Measurements from ENCODE around the gene OGDHL.
"Not testable (repeated sequence)": the region's sequence is repeated elsewhere in the genome, so short reads cannot be mapped to it uniquely, and the experiment has no call there.

The OGDHL gene

GRCh38 chr10:49761789-49762565 lies at the start of gene OGDHL:
OGDHL (minus strand) TSS chr10:49762323; CDS start chr10:49758592, 3,731 bp downstream.
- FAIRE-seq = no peak

GRCh38 chr10:49803988-49804387 lies 41.9 kb upstream of the OGDHL start:
- no peak for FAIRE-seq

- FAIRE-seq = no peak
Observed at GRCh38 chr10:49798275-49798674, 36.2 kb upstream of the OGDHL start.

GRCh38 chr10:49791100-49791499 lies 29.0 kb upstream of the OGDHL start:
- no peak for FAIRE-seq

GRCh38 chr10:49784681-49785080 lies 22.6 kb upstream of the OGDHL start:
- no peak for FAIRE-seq

GRCh38 chr10:49783645-49784044 lies 21.5 kb upstream of the OGDHL start:
- FAIRE-seq = no peak

GRCh38 chr10:49781247-49781646 lies 19.1 kb upstream of the OGDHL start:
- FAIRE-seq = no peak

- no peak for FAIRE-seq
Observed at GRCh38 chr10:49778197-49778596, 16.1 kb upstream of the OGDHL start.

GRCh38 chr10:49776851-49777250 lies 14.7 kb upstream of the OGDHL start:
- no peak for FAIRE-seq

GRCh38 chr10:49775014-49775413 lies 12.9 kb upstream of the OGDHL start:
- no peak for FAIRE-seq

GRCh38 chr10:49772944-49773343 lies 10.8 kb upstream of the OGDHL start:
- FAIRE-seq = not testable (repeated sequence)

GRCh38 chr10:49771046-49771445 lies 8.9 kb upstream of the OGDHL start:
- not testable (repeated sequence) for FAIRE-seq

GRCh38 chr10:49769692-49770091 lies 7.6 kb upstream of the OGDHL start:
- FAIRE-seq = no peak

GRCh38 chr10:49768731-49769130 lies 6.6 kb upstream of the OGDHL start:
- FAIRE-seq = no peak

GRCh38 chr10:49768329-49768728 lies 6.2 kb upstream of the OGDHL start:
- FAIRE-seq = no peak

GRCh38 chr10:49767752-49768151 lies 5.6 kb upstream of the OGDHL start:
- FAIRE-seq = no peak

- FAIRE-seq = no peak
Observed at GRCh38 chr10:49766484-49766883, 4.4 kb upstream of the OGDHL start.

GRCh38 chr10:49762566-49762877 lies 399 bp upstream of the OGDHL start:
- FAIRE-seq = no peak

- no peak for FAIRE-seq
Observed at GRCh38 chr10:49761201-49761788, 828 bp downstream of the OGDHL start.

- no peak for FAIRE-seq
Observed at GRCh38 chr10:49760789-49761188, 1.3 kb downstream of the OGDHL start.

GRCh38 chr10:49759787-49760551 lies 2.2 kb downstream of the OGDHL start:
- no peak for FAIRE-seq

- no peak for FAIRE-seq
Observed at GRCh38 chr10:49758249-49758930, 3.7 kb downstream of the OGDHL start.

- FAIRE-seq = no peak
Observed at GRCh38 chr10:49756641-49757040, 5.5 kb downstream of the OGDHL start.

Measured in G401.6 (cell line).